Stimulated activated CD8-positive, alpha-beta memory T cell treated with anti-CD3 and anti-CD28 coated beads, Interleukin-7, amount 100 ng/mL, for 1 hour (primary cell): ENCODE results near the gene FGD5.
A peak's percentile ranks its signal among the peaks of the same experiment; 100 is the strongest.

Source experiments
- DNase-seq, 2 donors: peaks; one replicate each; pipeline ENCODE4 v3.0.0-alpha.2; 2020; ENCODE audit warnings: low read depth in 2 of 2

The FGD5 gene

GRCh38 chr3:14789640-14790285, 29.0 kb upstream of the FGD5 start:
- no peak for DNase-seq

GRCh38 chr3:14791343-14791945, 27.3 kb upstream of the FGD5 start:
- DNase-seq: peak in 1 of 2 donors; percentile 13

GRCh38 chr3:14792691-14793121, 26.1 kb upstream of the FGD5 start:
- DNase-seq: no peak

DNA sequence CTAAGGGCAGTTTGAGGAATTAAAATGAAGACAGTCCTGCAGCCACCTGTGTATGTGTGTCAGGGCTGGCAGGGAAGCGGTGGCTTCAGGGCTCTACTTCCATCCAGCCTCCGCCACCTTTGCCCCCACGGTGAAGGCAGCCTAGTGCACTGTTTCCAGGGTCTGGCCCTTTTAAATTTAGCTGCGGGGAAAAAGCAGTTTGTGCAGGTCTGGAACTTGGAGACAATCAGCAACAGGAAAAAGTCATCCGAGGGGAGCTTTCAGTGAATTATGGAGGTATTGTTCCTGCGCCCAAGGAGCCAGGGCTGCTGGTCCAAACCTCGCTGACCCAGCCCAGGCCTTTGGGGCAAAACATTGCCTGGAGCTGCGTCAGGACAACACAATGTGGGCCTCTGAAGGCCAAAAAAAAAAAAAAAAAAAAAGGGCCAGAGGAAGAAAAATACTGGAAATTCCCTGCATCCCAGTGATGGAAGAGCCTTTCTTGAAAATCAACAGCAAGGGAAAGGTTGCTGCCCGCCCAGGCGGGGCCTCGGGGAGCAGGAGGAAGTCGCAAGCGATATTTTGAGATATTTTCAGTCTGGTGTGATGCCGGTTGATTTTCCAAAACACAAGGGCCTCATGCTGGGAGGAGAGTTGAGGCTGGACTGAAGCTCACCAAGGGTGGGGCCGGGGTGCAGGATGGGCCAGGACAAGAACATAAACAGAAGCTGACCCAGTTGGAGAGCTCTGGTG, 25.5 kb upstream of the FGD5 start:
- DNase-seq: no peak

DNA sequence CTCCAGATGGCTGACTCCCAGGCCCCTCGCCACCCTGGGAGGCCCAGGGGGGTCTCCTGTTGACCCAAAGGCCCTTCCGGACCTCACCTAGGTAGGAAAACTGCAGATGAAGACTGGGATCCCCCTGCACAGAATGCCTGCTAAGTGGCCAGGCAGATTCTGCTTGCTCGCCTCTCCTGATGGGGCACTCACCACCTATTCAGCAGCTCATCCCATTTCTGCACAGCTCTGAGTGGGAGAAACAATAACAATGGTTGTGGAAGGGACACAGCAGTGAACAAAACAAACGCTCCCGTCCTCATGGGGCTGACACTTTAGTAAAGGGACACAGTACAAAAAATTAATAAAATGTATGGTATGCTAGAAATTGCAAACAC, 24.9 kb upstream of the FGD5 start:
- no peak for DNase-seq

DNA sequence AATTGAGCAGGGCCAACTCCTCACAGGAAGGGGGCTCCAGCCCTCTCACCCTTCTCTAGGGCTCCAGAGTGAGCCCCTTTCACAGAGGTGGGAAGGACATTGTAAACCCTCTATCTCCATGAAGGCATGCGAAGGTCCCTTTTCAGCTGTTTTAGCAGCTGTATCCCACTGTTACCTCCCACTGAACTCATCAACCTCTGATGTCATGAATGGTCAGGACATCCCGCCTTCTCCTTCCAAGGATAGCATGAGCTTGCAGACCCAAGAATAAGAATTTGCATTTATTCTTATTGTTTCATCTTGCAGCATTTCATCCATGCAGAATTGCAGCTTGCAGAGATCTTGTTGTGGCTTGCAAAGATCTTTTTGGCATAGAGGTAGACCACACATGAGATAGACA, 24.3 kb upstream of the FGD5 start:
- no peak for DNase-seq

DNA sequence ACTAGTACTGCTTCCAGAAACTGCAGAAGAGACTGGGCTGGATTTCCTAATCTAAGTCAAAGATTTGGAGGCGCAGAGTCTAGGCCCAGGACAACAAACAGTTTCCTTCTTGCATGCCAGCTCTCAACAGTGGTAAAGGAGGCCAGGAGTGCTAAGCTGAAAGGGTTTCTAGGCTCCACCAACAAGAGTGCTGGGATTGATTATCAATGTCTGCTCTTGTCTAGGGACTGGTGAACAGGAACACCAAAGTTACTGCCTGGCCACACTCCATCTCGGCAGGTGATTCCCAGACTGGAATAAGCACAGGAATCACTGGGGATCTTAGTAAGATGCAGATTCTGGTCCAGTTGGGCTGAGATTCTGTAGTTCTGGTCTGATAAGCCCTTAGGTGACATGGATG, 22.8 kb upstream of the FGD5 start:
- no peak for DNase-seq

DNA sequence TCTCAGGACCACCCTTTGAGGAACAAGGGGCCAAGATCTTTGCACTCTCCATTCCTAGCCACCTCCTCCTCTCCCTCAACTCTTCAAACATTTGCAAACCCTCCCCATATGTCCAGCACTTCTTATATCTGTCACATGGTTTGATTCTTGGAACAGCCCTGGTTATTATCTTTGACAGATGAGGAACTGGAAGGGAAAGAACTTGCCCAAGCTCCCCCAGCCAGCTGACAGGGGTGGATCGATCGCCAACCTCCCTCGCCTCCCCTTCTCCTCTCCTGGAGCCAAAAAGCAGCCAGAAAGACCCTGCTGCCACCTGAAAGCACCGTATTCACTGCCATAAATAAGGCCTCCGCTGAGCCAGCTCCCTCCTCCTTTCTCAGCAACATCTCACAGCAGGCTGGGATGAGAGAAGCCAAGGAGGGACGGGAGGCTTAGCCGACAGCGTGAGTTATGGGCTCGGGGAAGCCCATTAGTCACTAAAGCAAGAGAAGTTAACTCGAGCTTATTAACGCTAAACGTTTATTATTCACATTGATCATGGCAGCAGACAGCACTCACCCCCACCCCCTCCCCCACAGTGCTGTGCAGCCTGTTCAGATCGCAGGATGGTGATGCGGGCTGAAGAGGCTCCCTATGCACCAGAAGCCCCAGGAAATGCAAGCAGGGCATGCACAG, 22.2 kb upstream of the FGD5 start:
- no peak for DNase-seq

GRCh38 chr3:14797731-14798130, 21.0 kb upstream of the FGD5 start:
- no peak for DNase-seq

DNA sequence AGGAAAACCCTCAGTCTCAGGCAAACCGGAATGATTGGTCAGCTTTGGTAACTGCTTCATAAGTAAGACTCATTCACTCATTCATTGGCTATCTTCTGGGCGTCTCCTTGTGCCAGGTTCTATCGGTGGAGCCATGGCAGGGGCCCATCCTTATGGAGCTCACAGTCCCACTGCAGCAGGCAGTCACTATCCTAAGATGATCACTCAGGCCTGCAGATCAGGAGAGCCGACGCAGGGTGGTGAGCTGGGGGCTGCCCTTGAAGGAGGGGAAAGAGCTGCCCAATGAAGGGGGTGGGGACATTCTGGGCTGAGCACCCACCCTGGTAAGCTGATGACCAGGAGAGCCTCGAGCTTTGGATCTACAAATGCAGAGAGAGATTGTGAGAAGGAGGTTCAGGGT, 20.5 kb upstream of the FGD5 start:
- DNase-seq: no peak

DNA sequence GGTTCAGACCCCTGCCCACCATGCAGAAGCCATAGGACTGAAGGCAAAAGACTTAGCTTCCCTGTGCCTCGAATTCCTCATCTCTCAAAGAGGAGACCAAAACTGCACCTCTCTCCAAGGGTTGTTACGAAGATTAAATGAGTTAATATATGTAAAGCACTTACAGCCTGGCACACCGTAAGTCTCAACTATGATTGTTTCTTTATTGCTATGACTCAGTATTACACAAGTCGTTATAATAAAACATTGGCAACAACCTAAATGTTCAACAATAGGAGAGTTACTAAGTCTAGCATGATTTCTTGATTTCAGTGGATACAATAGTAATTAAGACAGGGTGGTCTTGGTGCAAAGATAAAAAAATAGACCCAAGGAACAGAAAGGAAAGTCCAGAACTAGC, 19.6 kb upstream of the FGD5 start:
- DNase-seq: no peak

- no peak for DNase-seq
These were observed 17.7 kb upstream of the FGD5 start for GRCh38 chr3:14801031-14801430.

- no peak for DNase-seq
These were observed 16.9 kb upstream of the FGD5 start for GRCh38 chr3:14801668-14802380.

- DNase-seq: no peak
These were observed 16.4 kb upstream of the FGD5 start for GRCh38 chr3:14802381-14802731.

DNA sequence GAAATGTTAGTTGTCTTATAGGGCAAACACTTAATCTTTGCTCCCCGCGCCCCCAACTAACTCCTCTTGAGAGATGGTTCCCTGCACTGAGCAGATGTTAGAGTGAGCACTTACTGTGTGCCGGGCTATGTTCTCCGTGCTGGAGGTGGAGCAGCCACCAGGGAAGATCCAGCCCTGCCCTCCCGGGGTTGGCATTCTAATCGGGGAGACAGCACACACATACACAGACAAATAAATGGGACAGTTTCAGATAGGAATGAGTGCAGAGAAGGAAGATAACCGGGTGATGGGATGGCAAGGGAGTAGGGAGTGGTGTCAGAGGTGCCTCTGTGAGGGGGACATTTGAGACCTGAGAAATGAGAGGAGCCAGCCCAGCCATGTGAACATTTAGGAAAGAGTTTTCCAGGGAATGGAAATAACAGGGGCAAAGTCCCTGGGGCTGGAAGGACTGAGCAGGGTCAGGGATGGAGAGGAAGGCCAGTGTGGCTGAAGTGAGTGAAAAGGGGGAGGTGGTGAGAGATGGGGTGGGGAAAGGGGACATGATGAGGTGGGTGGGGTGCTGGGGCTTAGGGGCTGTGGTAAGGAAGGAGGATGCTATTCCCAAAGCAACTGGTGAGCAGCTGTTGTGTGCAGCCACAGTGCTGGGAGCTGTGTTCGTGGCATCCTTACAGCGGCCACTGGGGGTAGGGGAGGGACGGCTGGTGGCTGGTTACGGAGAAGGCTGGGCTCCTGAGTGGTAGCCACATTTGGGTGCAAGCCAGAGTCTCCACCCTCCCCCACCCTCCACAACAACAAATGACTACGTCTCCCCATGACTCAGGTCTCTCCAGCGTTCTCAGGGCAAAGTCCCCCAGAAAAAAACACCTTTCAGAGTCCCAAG, 15.4 kb upstream of the FGD5 start:
- no peak for DNase-seq

GRCh38 chr3:14803981-14804834, 14.6 kb upstream of the FGD5 start:
- DNase-seq: no peak

DNA sequence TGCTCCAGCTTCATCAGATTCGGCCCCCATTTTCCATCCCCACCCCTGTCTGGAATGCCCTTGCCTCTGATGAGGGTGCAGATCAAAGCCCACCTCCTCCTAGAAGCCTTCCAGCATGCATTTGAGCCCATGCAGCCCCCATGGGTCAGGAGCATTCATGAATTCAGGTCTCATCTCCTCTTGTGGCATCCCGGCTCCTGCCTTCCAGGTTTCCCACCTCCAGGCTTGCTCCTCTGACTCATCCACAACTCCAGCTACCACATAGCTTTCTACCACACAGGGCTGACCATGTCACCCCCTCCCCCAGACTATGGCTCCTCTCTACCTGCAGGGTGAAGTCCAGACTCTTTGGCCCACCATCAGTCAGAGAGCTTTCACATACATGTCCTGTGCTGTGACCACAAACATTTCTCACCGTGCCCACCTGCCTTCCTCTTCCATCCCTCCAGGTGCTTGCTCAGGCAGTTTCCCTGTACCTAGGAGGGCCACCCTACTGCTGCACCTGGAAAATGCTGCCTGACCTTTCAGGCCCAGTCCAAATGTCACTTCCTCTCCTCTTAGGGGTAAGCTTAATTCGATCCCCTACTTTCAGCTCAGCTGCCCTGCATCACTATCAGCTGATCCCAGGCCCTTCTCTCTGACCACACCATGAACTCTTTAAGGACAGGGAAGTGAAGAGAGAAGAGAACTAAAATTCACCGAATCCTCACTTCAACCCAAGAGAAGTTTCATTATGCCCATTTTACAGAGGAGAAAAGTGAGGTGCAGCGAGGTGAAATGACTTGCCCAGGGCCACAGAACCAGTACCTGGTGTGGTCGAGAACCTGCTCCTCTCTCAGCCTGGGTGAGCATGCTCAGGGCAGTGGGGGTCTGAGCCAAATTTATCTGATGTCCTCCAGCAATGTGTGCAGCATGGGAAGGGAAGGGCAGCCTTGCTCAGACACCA, 13.7 kb upstream of the FGD5 start:
- no peak for DNase-seq

GRCh38 chr3:14805961-14806537, 12.7 kb upstream of the FGD5 start:
- no peak for DNase-seq
